ENCODE results near the gene C1QTNF12. TPM values are rescaled to one million over a fixed set of nuclear protein-coding genes. Genes with fewer than 3 reads are reported as not detected.

Gene C1QTNF12
- total RNA-seq, 1 donor from 2014 or later: 3.4 TPM

- DNase-seq (ENCODE audit: low spot score): no peak
Observed at GRCh38 chr1:1240822-1241587, 5.5 kb downstream of the C1QTNF12 start.

GRCh38 chr1:1240348-1240732 is 6.2 kb downstream of the C1QTNF12 start:
- no peak for DNase-seq (ENCODE audit: low spot score)

- no peak for DNase-seq (ENCODE audit: low spot score)
Observed at GRCh38 chr1:1239614-1240347, 6.7 kb downstream of the C1QTNF12 start.

GRCh38 chr1:1239227-1239613 is 7.3 kb downstream of the C1QTNF12 start:
- DNase-seq (ENCODE audit: low spot score): no peak

GRCh38 chr1:1238702-1239178 is 7.8 kb downstream of the C1QTNF12 start:
- no peak for DNase-seq (ENCODE audit: low spot score)

- no peak for DNase-seq (ENCODE audit: low spot score)
Observed at GRCh38 chr1:1237874-1238701, 8.4 kb downstream of the C1QTNF12 start.

- DNase-seq (ENCODE audit: low spot score): no peak
Observed at GRCh38 chr1:1236945-1237873, 9.3 kb downstream of the C1QTNF12 start.

- DNase-seq (ENCODE audit: low spot score): no peak
Observed at GRCh38 chr1:1236176-1236763, 10.3 kb downstream of the C1QTNF12 start.

GRCh38 chr1:1235016-1235744 is 11.3 kb downstream of the C1QTNF12 start:
- no peak for DNase-seq (ENCODE audit: low spot score)

GRCh38 chr1:1234180-1234808 is 12.2 kb downstream of the C1QTNF12 start:
- no peak for DNase-seq (ENCODE audit: low spot score)

- DNase-seq (ENCODE audit: low spot score): no peak
Observed at GRCh38 chr1:1233567-1233892, 13.0 kb downstream of the C1QTNF12 start.

GRCh38 chr1:1232796-1233566 is 13.5 kb downstream of the C1QTNF12 start:
- DNase-seq (ENCODE audit: low spot score): no peak

- DNase-seq (ENCODE audit: low spot score): no peak
Observed at GRCh38 chr1:1232208-1232795, 14.2 kb downstream of the C1QTNF12 start, which contains the start of gene B3GALT6. B3GALT6 (plus strand) TSS chr1:1232237; CDS start chr1:1232279, 42 bp downstream.

- DNase-seq (ENCODE audit: low spot score): peak; percentile 96
Observed at GRCh38 chr1:1231400-1232207, 14.9 kb downstream of the C1QTNF12 start, which contains the start of gene SDF4. SDF4 (minus strand) TSS chr1:1232001; CDS start chr1:1228772, 3,229 bp downstream.

GRCh38 chr1:1230656-1231399 is 15.7 kb downstream of the C1QTNF12 start:
- DNase-seq (ENCODE audit: low spot score): no peak

GRCh38 chr1:1229770-1230169 is 16.8 kb downstream of the C1QTNF12 start:
- no peak for DNase-seq (ENCODE audit: low spot score)
